ENCODE data around the gene CFD.
"Not testable (repeated sequence)": the region's sequence is repeated elsewhere in the genome, so short reads cannot be mapped to it uniquely, and the experiment has no call there.

CFD gene

GRCh38 chr19:889662-890295 lies 30.3 kb downstream of the CFD start:
- no peak for DNase-seq

GRCh38 chr19:890831-891230 lies 31.4 kb downstream of the CFD start:
- no peak for DNase-seq

GRCh38 chr19:891421-892200 lies 32.1 kb downstream of the CFD start:
- DNase-seq, result not testable (repeated sequence)

GRCh38 chr19:892243-892893 lies 32.9 kb downstream of the CFD start:
- no peak for DNase-seq

- peak; percentile 95 for DNase-seq
Measured at GRCh38 chr19:892894-893689, 33.6 kb downstream of the CFD start, which contains the start of the genes MED16 and RNU6-9. MED16 (minus strand) TSS chr19:893187; CDS start chr19:891131, 2,056 bp downstream. RNU6-9 (plus strand) TSS chr19:893484.

- DNase-seq, result no peak
Measured at GRCh38 chr19:896434-896833, 37.0 kb downstream of the CFD start.

- DNase-seq, result no peak
Measured at GRCh38 chr19:896999-897398, 37.5 kb downstream of the CFD start.

- DNase-seq, result no peak
Measured at GRCh38 chr19:897442-898039, 38.1 kb downstream of the CFD start.

- DNase-seq, result no peak
Measured at GRCh38 chr19:898663-899062, 39.2 kb downstream of the CFD start.

GRCh38 chr19:899336-900042 lies 40.0 kb downstream of the CFD start:
- DNase-seq, result no peak

GRCh38 chr19:900043-900301 lies 40.5 kb downstream of the CFD start:
- DNase-seq, result no peak

- DNase-seq, result no peak
Measured at GRCh38 chr19:900302-901111, 41.0 kb downstream of the CFD start.

- DNase-seq, result no peak
Measured at GRCh38 chr19:901216-902092, 42.0 kb downstream of the CFD start.

GRCh38 chr19:902093-902370 lies 42.6 kb downstream of the CFD start:
- no peak for DNase-seq

- DNase-seq, result no peak
Measured at GRCh38 chr19:902446-903226, 43.2 kb downstream of the CFD start.

- no peak for DNase-seq
Measured at GRCh38 chr19:903266-903797, 43.9 kb downstream of the CFD start.

GRCh38 chr19:904545-904944 lies 45.1 kb downstream of the CFD start:
- DNase-seq, result no peak

- no peak for DNase-seq
Measured at GRCh38 chr19:906480-906879, 47.0 kb downstream of the CFD start.

GRCh38 chr19:907183-907853 lies 47.9 kb downstream of the CFD start:
- no peak for DNase-seq

Measured in MV-4-11 (cell line).